ENCODE results near the gene LNX1.

The LNX1 gene

GRCh38 chr4:53527930-53528329 is 63.4 kb downstream of the LNX1 start:
- TF ChIP-seq TEAD4 (IDR thresholded peaks at IDR 0.05) (no peak), REST (IDR thresholded peaks at IDR 0.05; ENCODE audit: low read depth) (no peak), CREB1 (IDR thresholded peaks at IDR 0.05; ENCODE audit: low read depth) (no peak), MAX (IDR thresholded peaks at IDR 0.05) (no peak), NFIC (IDR thresholded peaks at IDR 0.05) (no peak), ZBTB7A (IDR thresholded peaks at IDR 0.05; ENCODE audit: low read depth) (no peak), FOXM1 (IDR thresholded peaks at IDR 0.05; ENCODE audit: borderline replicate concordance, low read depth) (no peak)

- TF ChIP-seq EP300 (IDR thresholded peaks at IDR 0.05; ENCODE audit: borderline replicate concordance) (no peak), FOXM1 (IDR thresholded peaks at IDR 0.05; ENCODE audit: borderline replicate concordance, low read depth) (no peak), TCF12 (IDR thresholded peaks at IDR 0.05; ENCODE audit: low read depth) (no peak), NFIC (IDR thresholded peaks at IDR 0.05) (no peak)
These were observed 64.0 kb downstream of the LNX1 start for GRCh38 chr4:53527326-53527725.

- TF ChIP-seq REST (IDR thresholded peaks at IDR 0.05; ENCODE audit: low read depth) (no peak), RAD21 (IDR thresholded peaks at IDR 0.05; ENCODE audit: low read depth) (no peak), EP300 (IDR thresholded peaks at IDR 0.05; ENCODE audit: borderline replicate concordance) (no peak), CEBPB (IDR thresholded peaks at IDR 0.05) (no peak), TEAD4 (IDR thresholded peaks at IDR 0.05) (no peak), NFIC (IDR thresholded peaks at IDR 0.05) (no peak), FOXM1 (IDR thresholded peaks at IDR 0.05; ENCODE audit: borderline replicate concordance, low read depth) (no peak), USF1 (IDR thresholded peaks at IDR 0.05) (no peak), CREB1 (IDR thresholded peaks at IDR 0.05; ENCODE audit: low read depth) (no peak), ZBTB7A (IDR thresholded peaks at IDR 0.05; ENCODE audit: low read depth) (no peak)
These were observed 69.0 kb downstream of the LNX1 start for GRCh38 chr4:53522334-53522733.

- no peak for TF ChIP-seq TCF12 (IDR thresholded peaks at IDR 0.05; ENCODE audit: low read depth)
- no peak for TF ChIP-seq EGR1 (IDR thresholded peaks at IDR 0.05)
- no peak for TF ChIP-seq EP300 (IDR thresholded peaks at IDR 0.05; ENCODE audit: borderline replicate concordance)
- TF ChIP-seq ZBTB7A (IDR thresholded peaks at IDR 0.05; ENCODE audit: low read depth) = no peak
These were observed 71.2 kb downstream of the LNX1 start for GRCh38 chr4:53520116-53520515.

- TF ChIP-seq EP300 (IDR thresholded peaks at IDR 0.05; ENCODE audit: borderline replicate concordance) (no peak), EGR1 (IDR thresholded peaks at IDR 0.05) (no peak), CEBPB (IDR thresholded peaks at IDR 0.05) (no peak), CREB1 (IDR thresholded peaks at IDR 0.05; ENCODE audit: low read depth) (no peak), USF1 (IDR thresholded peaks at IDR 0.05) (no peak), REST (IDR thresholded peaks at IDR 0.05; ENCODE audit: low read depth) (no peak), TAF1 (IDR thresholded peaks at IDR 0.05; ENCODE audit: low read depth) (no peak), YY1 (IDR thresholded peaks at IDR 0.05; ENCODE audit: low read depth) (no peak), ZBTB7A (IDR thresholded peaks at IDR 0.05; ENCODE audit: low read depth) (no peak)
These were observed 72.5 kb downstream of the LNX1 start for GRCh38 chr4:53518807-53519206.

- TF ChIP-seq ZBTB7A (IDR thresholded peaks at IDR 0.05; ENCODE audit: low read depth) (no peak), CEBPB (IDR thresholded peaks at IDR 0.05) (no peak), REST (IDR thresholded peaks at IDR 0.05; ENCODE audit: low read depth) (no peak), TEAD4 (IDR thresholded peaks at IDR 0.05) (no peak), TCF12 (IDR thresholded peaks at IDR 0.05; ENCODE audit: low read depth) (no peak), EP300 (IDR thresholded peaks at IDR 0.05; ENCODE audit: borderline replicate concordance) (no peak)
These were observed 76.2 kb downstream of the LNX1 start for GRCh38 chr4:53515076-53515475.

Measured in Ishikawa (cell line).